Pancreas (tissue), 10 donors: ENCODE results near the gene JCHAIN. TPM values are rescaled to one million over a fixed set of nuclear protein-coding genes. Genes with fewer than 3 reads are reported as not detected.
"Not testable (repeated sequence)": the region's sequence is repeated elsewhere in the genome, so short reads cannot be mapped to it uniquely, and the experiment has no call there.

Source experiments
- ATAC-seq, 4 donors: fragments of 200-7000 bp; cut with Tn5 transposase; one replicate each; pipeline versions ENCODE4 v1.8.0 to v1.9.1; 2020; ENCODE audit warnings: mild to moderate bottlenecking in 4 of 4, moderate library complexity in 4 of 4
- DNase-seq, 6 donors: peaks; one replicate each; pipeline ENCODE4 v3.0.0-alpha.2; 2020
- FAIRE-seq: peaks from 2 replicates; lab custom pipeline; 2012; peaks lifted over from hg19 to GRCh38; lab: Jason Lieb, UNC
- H3K27ac ChIP-seq, 4 donors: fragments of 200-600 bp; sonication (generic); 1 replicate in 3 of 4; 2 replicates in 1 of 4; pipeline versions ENCODE4 v1.5.0 to v1.8.0; 2020
- H3K27me3 ChIP-seq, 4 donors: fragments of 200-600 bp; one replicate each; pipeline ENCODE4 v1.8.0; 2021
- H3K36me3 ChIP-seq, 3 donors: fragments of 200-600 bp; sonication (generic) in 1 of 3; one replicate each; pipeline versions ENCODE4 v1.5.0 to v1.8.0; 2020 to 2021
- H3K4me1 ChIP-seq, 3 donors: fragments of 200-600 bp; one replicate each; pipeline ENCODE4 v1.8.0; 2021
- H3K4me3 ChIP-seq, 4 donors: fragments of 200-600 bp; sonication (generic) in 2 of 4; one replicate each; pipeline versions ENCODE4 v1.5.0 to v1.8.0; 2020 to 2021
- H3K9me3 ChIP-seq, 4 donors: fragments of 200-600 bp; one replicate each; pipeline ENCODE4 v1.8.0; 2021
- WGBS, 2 donors: extraction: QIAGEN DNeasy Blood & Tissue Kit; methylation state at CpG; one replicate each; pipeline ENCODE4 v1.1.7; 2013; 5-methylcytosine and 5-hydroxymethylcytosine counted together
- intact Hi-C, 3 donors: fragments of 100-400 bp; cut with DNase I; formaldehyde crosslinking; loops; one replicate each; pipeline versions ENCODE4 v1.11.1 to v1.14.2; 2022
- polyA plus RNA-seq, 2 donors: library from polyadenylated mRNA; stranded (reverse); fragments of 200-250 nt; gene quantifications; one replicate each; pipeline ENCODE4 v1.2.3, GENCODE V29; 2013
- total RNA-seq, 6 donors: library from RNA; stranded (reverse); fragmentation: NEBNext Ultra II Directional in 4 of 6; extraction: Animal tissue kit (Norgen Biotek cat#: 25700) in 4 of 6; gene quantifications; one replicate each; pipeline versions ENCODE4 v1.2.1 to v1.2.4, GENCODE V29; 2021 to 2023
- TF ChIP-seq, protein P1 (sequence below), 4 donors: fragments of 200-600 bp; sonication (generic) in 3 of 4; IDR thresholded peaks; one replicate each; pipeline versions ENCODE4 v1.5.0 to v1.8.0; 2021; ENCODE audit warnings: antibody characterized with exemption in 4 of 4
- donor health status: healthy with polysubstance abuse.
- donor health status: DM: no; HTN: no; CAD: no; lungs with moderate emphysema.
- donor health status: DM: no; HTN: no; CAD: no.
- donor health status: control.
- donor health status: control.
- donor health status: Bipolar disorder and iron deficiency.
- donor health status: DM: yes; HTN: yes; CAD: no.
- donor health status: DM: no; HTN: no; CAD: no.
- donor health status: DM: no; HTN: no; CAD: no.
- donor health status: DM: yes; HTN: yes; CAD: no.

JCHAIN gene
- total and polyA plus RNA-seq, 8 donors: 0.38 to 122 (median 2.2) TPM

DNA sequence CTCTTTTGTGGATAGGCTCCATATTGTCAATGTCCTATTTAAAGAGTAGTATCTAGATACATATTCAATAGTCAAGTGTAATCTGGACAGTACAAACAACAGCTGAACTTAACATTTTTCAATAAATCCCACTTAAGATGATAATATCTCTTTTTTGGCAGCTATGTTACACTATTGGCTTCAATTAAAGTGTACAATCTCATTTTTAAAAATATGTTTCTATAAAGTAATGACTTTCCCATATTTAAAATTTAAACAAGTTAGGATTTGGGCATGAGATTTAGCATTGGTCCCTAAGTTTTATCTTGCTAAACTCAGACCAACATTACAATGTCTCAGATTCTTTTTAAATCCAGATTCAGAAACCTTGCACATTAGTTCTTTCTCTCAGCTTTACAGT lies 7.9 kb upstream of the JCHAIN start:
- H3K27me3 ChIP-seq: no peaks in the 10 kb centered on the region
- no peaks in the 10 kb centered on the region for H3K4me1 ChIP-seq
- intact Hi-C loops: no loop called here
- FAIRE-seq (no peak), ATAC-seq (no peak), DNase-seq (no peak)
- H3K27ac ChIP-seq: no peak overlapping the region
- no peak overlapping the region for H3K4me3 ChIP-seq
- H3K36me3 ChIP-seq: no peaks in the 10 kb centered on the region
- TF ChIP-seq, protein P1, sequence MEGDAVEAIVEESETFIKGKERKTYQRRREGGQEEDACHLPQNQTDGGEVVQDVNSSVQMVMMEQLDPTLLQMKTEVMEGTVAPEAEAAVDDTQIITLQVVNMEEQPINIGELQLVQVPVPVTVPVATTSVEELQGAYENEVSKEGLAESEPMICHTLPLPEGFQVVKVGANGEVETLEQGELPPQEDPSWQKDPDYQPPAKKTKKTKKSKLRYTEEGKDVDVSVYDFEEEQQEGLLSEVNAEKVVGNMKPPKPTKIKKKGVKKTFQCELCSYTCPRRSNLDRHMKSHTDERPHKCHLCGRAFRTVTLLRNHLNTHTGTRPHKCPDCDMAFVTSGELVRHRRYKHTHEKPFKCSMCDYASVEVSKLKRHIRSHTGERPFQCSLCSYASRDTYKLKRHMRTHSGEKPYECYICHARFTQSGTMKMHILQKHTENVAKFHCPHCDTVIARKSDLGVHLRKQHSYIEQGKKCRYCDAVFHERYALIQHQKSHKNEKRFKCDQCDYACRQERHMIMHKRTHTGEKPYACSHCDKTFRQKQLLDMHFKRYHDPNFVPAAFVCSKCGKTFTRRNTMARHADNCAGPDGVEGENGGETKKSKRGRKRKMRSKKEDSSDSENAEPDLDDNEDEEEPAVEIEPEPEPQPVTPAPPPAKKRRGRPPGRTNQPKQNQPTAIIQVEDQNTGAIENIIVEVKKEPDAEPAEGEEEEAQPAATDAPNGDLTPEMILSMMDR (IDR thresholded peaks at IDR 0.05): no peak
- no peaks in the 10 kb centered on the region for H3K9me3 ChIP-seq

GRCh38 chr4:70671091-70671490 lies 4.8 kb upstream of the JCHAIN start:
- no peaks in the 10 kb centered on the region for H3K9me3 ChIP-seq
- H3K27ac ChIP-seq: no peak overlapping the region
- TF ChIP-seq, protein P1 (IDR thresholded peaks at IDR 0.05): no peak
- intact Hi-C loops: no loop called here
- no peaks in the 10 kb centered on the region for H3K4me1 ChIP-seq
- H3K27me3 ChIP-seq: no peaks in the 10 kb centered on the region
- H3K4me3 ChIP-seq: no peak overlapping the region
- FAIRE-seq (no peak), DNase-seq (no peak), ATAC-seq (no peak)
- no peaks in the 10 kb centered on the region for H3K36me3 ChIP-seq
- WGBS, 2 donors: 9 to 12% methylated on average over 2 of the region's 2 CpGs

DNA sequence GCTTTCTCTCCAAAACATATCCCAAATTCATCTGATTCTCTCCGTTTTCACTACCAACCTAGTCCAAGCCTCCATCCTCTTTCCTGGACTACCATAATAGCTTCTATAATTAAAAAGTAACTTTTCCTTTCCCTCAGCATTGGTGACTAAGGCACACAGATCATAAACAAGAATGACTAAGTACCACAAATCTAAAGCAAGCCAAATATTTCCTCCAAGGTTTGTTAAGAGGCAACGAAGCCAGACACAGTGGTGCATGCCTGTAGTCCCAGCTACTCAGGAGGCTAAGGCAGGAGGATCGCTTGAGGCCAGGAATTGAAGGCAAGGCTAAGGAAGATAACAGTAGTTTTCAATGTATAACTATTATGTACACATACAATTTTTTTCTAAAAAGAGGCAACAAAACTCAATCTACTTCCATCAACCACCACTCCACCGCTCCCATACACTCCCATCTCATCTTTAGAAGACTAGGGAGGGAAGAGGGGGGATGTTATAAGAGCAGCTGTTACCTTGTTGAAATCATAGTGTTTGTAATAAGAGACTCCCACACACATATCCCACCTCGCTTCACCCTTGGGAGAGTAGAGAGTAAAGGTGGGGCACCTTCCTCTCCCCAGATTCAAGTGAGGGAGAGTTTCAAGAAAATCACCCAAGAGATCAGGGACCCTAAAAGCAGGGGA lies 4.2 kb upstream of the JCHAIN start:
- FAIRE-seq (no peak), DNase-seq (no peak), ATAC-seq (no peak)
- TF ChIP-seq, protein P1 (IDR thresholded peaks at IDR 0.05): no peak
- no peak overlapping the region for H3K27ac ChIP-seq
- intact Hi-C loops: no loop called here
- H3K36me3 ChIP-seq: no peaks in the 10 kb centered on the region
- WGBS, 2 donors: 74 to 88% methylated on average over 5 of the region's 5 CpGs
- no peaks in the 10 kb centered on the region for H3K9me3 ChIP-seq
- no peaks in the 10 kb centered on the region for H3K27me3 ChIP-seq
- H3K4me3 ChIP-seq: no peak overlapping the region
- no peaks in the 10 kb centered on the region for H3K4me1 ChIP-seq

GRCh38 chr4:70667740-70668535 lies 1.6 kb upstream of the JCHAIN start:
- H3K27ac ChIP-seq: no peak overlapping the region
- FAIRE-seq (no peak), DNase-seq (no peak), ATAC-seq (no peak)
- intact Hi-C loops: no loop called here
- H3K4me1 ChIP-seq: no peaks in the 10 kb centered on the region
- H3K4me3 ChIP-seq: no peak overlapping the region
- H3K36me3 ChIP-seq: no peaks in the 10 kb centered on the region
- WGBS, 2 donors: 68 to 74% methylated on average over 3 of the region's 3 CpGs
- no peaks in the 10 kb centered on the region for H3K9me3 ChIP-seq
- TF ChIP-seq, protein P1 (IDR thresholded peaks at IDR 0.05): no peak
- H3K27me3 ChIP-seq: no peaks in the 10 kb centered on the region

DNA sequence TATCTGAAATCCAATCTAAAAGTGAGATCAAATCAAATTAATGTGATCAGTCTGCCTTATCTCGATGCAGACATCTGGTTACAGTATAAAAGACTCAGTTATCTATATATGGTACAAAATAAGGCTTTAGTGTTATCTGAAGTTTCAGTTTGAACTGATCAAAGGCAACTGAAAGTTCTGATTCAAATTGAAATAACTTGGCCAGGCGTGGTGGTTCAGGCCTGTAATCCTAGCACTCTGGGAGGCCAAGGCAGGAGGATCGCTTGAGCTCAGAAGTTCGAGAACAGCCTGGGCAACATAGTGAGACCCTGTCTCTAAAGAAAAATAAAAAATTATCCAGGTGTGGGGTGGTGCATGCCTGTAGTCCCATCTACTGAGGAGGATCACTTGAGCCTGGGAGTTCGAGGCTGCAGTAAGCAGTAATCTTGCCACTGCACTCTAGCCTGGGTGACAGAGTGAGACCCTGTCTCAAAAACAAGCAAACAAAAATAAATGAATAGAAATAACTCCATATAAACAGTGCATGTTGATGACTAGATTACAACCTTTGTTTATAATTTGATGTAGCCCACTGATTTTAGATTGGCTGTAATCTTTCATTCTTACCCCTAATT lies 4.9 kb downstream of the JCHAIN start:
- FAIRE-seq, H3K4me3 ChIP-seq, ATAC-seq, DNase-seq, H3K27ac ChIP-seq, H3K9me3 ChIP-seq, H3K4me1 ChIP-seq, H3K27me3 ChIP-seq, H3K36me3 ChIP-seq, intact Hi-C loops: not testable (repeated sequence)
- WGBS, 2 donors: 74 to 83% methylated on average over 5 of the region's 5 CpGs
